H1 (cell line): ENCODE data around the gene STAG1. TPM values are rescaled to one million over a fixed set of nuclear protein-coding genes. Genes with fewer than 3 reads are reported as not detected.

Experiments used
- CTCF ChIA-PET: fragments of 300-600 bp; sonication (Branson Sonifier 250); formaldehyde crosslinking; loops from one replicate; lab custom pipeline; 2021; ENCODE audit not compliant: partially characterized antibody; lab: Charles Lee
- POLR2A ChIA-PET: fragments of 300-600 bp; sonication (Branson Sonifier 250); formaldehyde crosslinking; loops from one replicate; lab custom pipeline; 2021; ENCODE audit warnings: inconsistent platforms; ENCODE audit not compliant: partially characterized antibody; lab: Charles Lee
- DNase-seq, 2 experiments: peaks; one replicate each; pipeline versions ENCODE4 v3.0.0 to v3.0.0-alpha.2; 2010 to 2022; ENCODE audit warnings: low spot score in 2 of 2, low read depth in 1 of 2, mixed read lengths in 1 of 2
- FAIRE-seq: peaks from 2 replicates; lab custom pipeline; 2011; peaks lifted over from hg19 to GRCh38; lab: Jason Lieb, UNC
- H2AFZ ChIP-seq: 2 replicates; pipeline ENCODE4 v1.8.1; 2012; ENCODE audit warnings: low read length, inconsistent platforms
- H2AK5ac ChIP-seq: 2 replicates; pipeline ENCODE4 v1.6.1; 2013; ENCODE audit warnings: low read depth, low read length
- H2BK120ac ChIP-seq: replicated peaks from 2 replicates; pipeline ENCODE3; 2013; ENCODE audit warnings: low read depth, low read length, inconsistent platforms
- H2BK12ac ChIP-seq: 2 replicates; pipeline ENCODE4 v1.6.1; 2013; ENCODE audit warnings: low read depth, low read length
- H2BK15ac ChIP-seq: 2 replicates; pipeline ENCODE4 v1.6.1; 2013; ENCODE audit warnings: low read length
- H2BK20ac ChIP-seq: 2 replicates; pipeline ENCODE4 v1.6.1; 2013; ENCODE audit warnings: low read length
- H2BK5ac ChIP-seq: 2 replicates; pipeline ENCODE4 v1.6.1; 2013; ENCODE audit warnings: low read depth, low read length
- H3K14ac ChIP-seq: 2 replicates; pipeline ENCODE4 v1.6.1; 2013; ENCODE audit warnings: inconsistent platforms; ENCODE audit not compliant: insufficient read length
- H3K18ac ChIP-seq: 2 replicates; pipeline ENCODE4 v1.6.1; 2013; ENCODE audit warnings: low read length; ENCODE audit errors: extremely low read depth
- H3K23ac ChIP-seq: 2 replicates; pipeline ENCODE4 v1.6.1; 2013; ENCODE audit warnings: inconsistent platforms; ENCODE audit not compliant: insufficient read length
- H3K23me2 ChIP-seq: 2 replicates; pipeline ENCODE4 v1.6.1; 2013; ENCODE audit warnings: low read depth, low read length
- H3K27ac ChIP-seq: 2 replicates; pipeline ENCODE4 v1.6.1; 2011; ENCODE audit warnings: low read depth, low read length, inconsistent platforms
- H3K27me3 ChIP-seq, 4 experiments: replicated peaks in 1 of 4; 1 replicate in 1 of 4; 2 replicates in 3 of 4; pipeline versions ENCODE4 v1.6.1 to v1.8.1; 2011 to 2013; ENCODE audit warnings: low read length in 3 of 4, mild to moderate bottlenecking in 3 of 4, inconsistent platforms in 2 of 4, mixed read lengths in 2 of 4, moderate library complexity in 1 of 4; ENCODE audit not compliant: control insufficient read depth in 3 of 4, insufficient read depth in 3 of 4; ENCODE audit errors: extremely low read depth in 1 of 4
- H3K36me3 ChIP-seq, 4 experiments: 2 replicates each; pipeline versions ENCODE4 v1.6.1 to v1.8.1; 2011 to 2013; ENCODE audit warnings: mild to moderate bottlenecking in 4 of 4, low read length in 3 of 4, moderate library complexity in 2 of 4, control low read depth in 1 of 4, inconsistent platforms in 1 of 4; ENCODE audit not compliant: insufficient read depth in 4 of 4, control insufficient read depth in 2 of 4
- H3K4ac ChIP-seq: replicated peaks from 2 replicates; pipeline ENCODE3; 2013; ENCODE audit warnings: low read length, low read depth, mixed read lengths, inconsistent platforms; ENCODE audit not compliant: insufficient read length
- H3K4me1 ChIP-seq, 4 experiments: replicated peaks in 1 of 4; 1 replicate in 1 of 4; 2 replicates in 3 of 4; pipeline versions ENCODE4 v1.6.1 to v1.8.1; 2011 to 2013; ENCODE audit warnings: low read length in 3 of 4, inconsistent platforms in 2 of 4, mixed read lengths in 1 of 4; ENCODE audit not compliant: insufficient read depth in 4 of 4, control insufficient read depth in 3 of 4
- H3K4me2 ChIP-seq, 2 experiments: 2 replicates each; pipeline versions ENCODE4 v1.6.1 to v1.8.1; 2011 to 2013; ENCODE audit warnings: low read depth in 2 of 2, low read length in 2 of 2, control low read depth in 1 of 2, inconsistent platforms in 1 of 2, mild to moderate bottlenecking in 1 of 2; ENCODE audit not compliant: insufficient read depth in 1 of 2
- H3K4me3 ChIP-seq, 4 experiments: fragments of 200-600, 300-600 bp in 1 of 4; sonication (generic), shearing (Covaris generic), sonication (Bioruptor Twin) in 1 of 4; 2 replicates each; pipeline versions ENCODE4 v1.5.1 to v1.8.1; 2011 to 2016; ENCODE audit warnings: low read length in 4 of 4, low read depth in 3 of 4, control low read depth in 2 of 4, inconsistent platforms in 2 of 4, mild to moderate bottlenecking in 2 of 4, mixed read lengths in 1 of 4, moderate library complexity in 1 of 4; ENCODE audit not compliant: insufficient read depth in 2 of 4; ENCODE audit errors: extremely low read depth in 1 of 4
- H3K56ac ChIP-seq: replicated peaks from 2 replicates; pipeline ENCODE3; 2013; ENCODE audit warnings: low read depth, mild to moderate bottlenecking, mixed read lengths, low read length, inconsistent platforms; ENCODE audit not compliant: insufficient read length
- H3K79me1 ChIP-seq: 2 replicates; pipeline ENCODE4 v1.6.1; 2013; ENCODE audit warnings: low read depth, low read length, control low read depth
- H3K79me2 ChIP-seq, 2 experiments: 2 replicates each; pipeline versions ENCODE4 v1.6.1 to v1.8.1; 2012 to 2013; ENCODE audit warnings: low read length in 2 of 2, mild to moderate bottlenecking in 2 of 2, inconsistent platforms in 1 of 2; ENCODE audit not compliant: insufficient read depth in 2 of 2, control insufficient read depth in 1 of 2
- H3K9ac ChIP-seq, 4 experiments: replicated peaks in 1 of 4; 1 replicate in 1 of 4; 2 replicates in 3 of 4; pipeline versions ENCODE4 v1.6.1 to v1.8.1; 2011 to 2013; ENCODE audit warnings: low read depth in 3 of 4, low read length in 3 of 4, control low read depth in 2 of 4, mild to moderate bottlenecking in 2 of 4, moderate library complexity in 2 of 4, inconsistent platforms in 1 of 4; ENCODE audit errors: extremely low read depth in 1 of 4
- H3K9me3 ChIP-seq, 2 experiments: 2 replicates each; pipeline versions ENCODE4 v1.6.1 to v1.8.1; 2012 to 2013; ENCODE audit warnings: mild to moderate bottlenecking in 2 of 2, moderate library complexity in 2 of 2, control low read depth in 1 of 2, inconsistent platforms in 1 of 2, low read depth in 1 of 2, low read length in 1 of 2, mixed read lengths in 1 of 2; ENCODE audit not compliant: insufficient read depth in 2 of 2
- H4K20me1 ChIP-seq, 2 experiments: replicated peaks in 1 of 2; 2 replicates each; pipeline versions ENCODE3 to v1.8.1; 2011 to 2013; ENCODE audit warnings: inconsistent platforms in 2 of 2, low read length in 2 of 2, mild to moderate bottlenecking in 1 of 2; ENCODE audit not compliant: insufficient read depth in 2 of 2, control insufficient read depth in 1 of 2
- H4K5ac ChIP-seq: 2 replicates; pipeline ENCODE4 v1.6.1; 2013; ENCODE audit warnings: low read length, low read depth, mixed read lengths, inconsistent platforms; ENCODE audit not compliant: insufficient read length
- H4K8ac ChIP-seq: 2 replicates; pipeline ENCODE4 v1.8.0; 2013; ENCODE audit warnings: mild to moderate bottlenecking, moderate library complexity, low read length, inconsistent platforms; ENCODE audit not compliant: insufficient read depth; ENCODE audit errors: extremely low read depth
- H4K91ac ChIP-seq: replicated peaks from 2 replicates; pipeline ENCODE3; 2013; ENCODE audit warnings: low read length, mixed read lengths, inconsistent platforms; ENCODE audit not compliant: insufficient read length
- EZH2 ChIP-seq: fragments of 200-600 bp; sonication (generic); IDR thresholded peaks from 2 replicates; pipeline ENCODE4 v1.7.1; 2012; ENCODE audit warnings: low read depth, mild to moderate bottlenecking, moderate library complexity, low read length, inconsistent platforms; ENCODE audit not compliant: severe bottlenecking
- FOSL1 ChIP-seq: IDR thresholded peaks from 2 replicates; pipeline ENCODE4 v1.6.1; 2011; ENCODE audit warnings: mild to moderate bottlenecking, low read depth, low read length, moderate library complexity; ENCODE audit not compliant: insufficient read depth
- GABPA ChIP-seq: IDR thresholded peaks from 2 replicates; pipeline ENCODE4 v1.6.1; 2011; ENCODE audit warnings: mild to moderate bottlenecking, low read length, moderate library complexity, borderline replicate concordance; ENCODE audit not compliant: insufficient read depth
- POU5F1 ChIP-seq: IDR thresholded peaks from 2 replicates; pipeline ENCODE4 v1.6.1; 2011; ENCODE audit warnings: low read depth, mild to moderate bottlenecking, low read length, moderate library complexity
- SIX5 ChIP-seq: IDR thresholded peaks from 2 replicates; pipeline ENCODE4 v1.6.1; 2011; ENCODE audit warnings: mild to moderate bottlenecking, low read depth, low read length
- TCF12 ChIP-seq: IDR thresholded peaks from 2 replicates; pipeline ENCODE4 v1.6.1; 2011; ENCODE audit warnings: low read depth, mild to moderate bottlenecking, low read length
- WGBS, 2 experiments: shearing (Covaris generic) in 1 of 2; methylation state at CpG; one replicate each; pipeline versions ENCODE4 v1.1.6 to v1.1.7; 2013 to 2015; ENCODE audit warnings: low lambda C conversion rate in 2 of 2, mixed read lengths in 2 of 2, inconsistent platforms in 1 of 2, low coverage in 1 of 2, missing lambda C conversion rate in 1 of 2; ENCODE audit not compliant: insufficient replicate concordance in 2 of 2, insufficient coverage in 1 of 2, insufficient read length in 1 of 2; ENCODE audit errors: extremely low coverage in 1 of 2, missing lambda C conversion rate in 1 of 2; 5-methylcytosine and 5-hydroxymethylcytosine counted together
- polyA plus RNA-seq, 7 experiments: library from polyadenylated mRNA; depleted of rRNA in 3 of 7; stranded (reverse) in 5 of 7; unstranded in 2 of 7; fragments of >200 nt in 5 of 7; fragments of 200-250 nt in 2 of 7; gene quantifications; 1 replicate in 5 of 7; 2 replicates in 1 of 7; 4 replicates in 1 of 7; pipeline versions ENCODE4 v1.2.1 to v1.2.3, GENCODE V29; 2011 to 2013; ENCODE audit warnings: missing spikeins in 2 of 7, mixed read lengths in 2 of 7
- total RNA-seq: library from RNA; stranded (reverse); fragmentation: NEBNext Ultra II Directional; extraction: Animal tissue kit (Norgen Biotek cat#: 25700); gene quantifications from 2 replicates; pipeline ENCODE4 v1.2.1, GENCODE V29; 2021

Gene STAG1
- total and polyA plus RNA-seq, 2 of the 8 experiments (the other 6 are each of a cell fraction or from before 2014, with no cell fraction given), result 4.6 to 23.4 TPM

DNA sequence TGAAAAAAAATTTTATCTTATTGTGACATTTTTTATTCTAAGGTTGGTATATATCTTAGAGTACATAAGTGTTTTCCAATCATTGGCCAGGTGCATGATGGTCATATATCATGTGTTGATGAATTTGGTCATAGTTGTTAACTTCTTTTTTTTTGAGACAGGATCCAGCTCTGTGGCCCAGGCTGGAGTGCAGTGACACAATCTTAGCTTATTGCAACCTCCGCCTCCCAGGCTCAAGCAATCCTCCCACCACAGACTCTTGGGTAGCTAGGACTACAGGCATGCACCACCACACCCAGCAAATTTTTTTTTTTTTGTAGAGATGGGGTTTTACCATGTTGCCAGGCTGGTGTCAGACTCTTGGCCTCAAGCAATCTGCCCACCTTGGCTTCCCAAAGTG, 458.0 kb downstream of the STAG1 start:
- CTCF ChIA-PET, result interaction anchor here (0.6 to 1.9 kb wide), 2 partner anchors 9 to 12 kb away, joined by 3 to 4 read pairs; no protein-coding TSS in a partner anchor

More for the DNA sequence above, 458.0 kb downstream of the STAG1 start:
- H4K20me1 ChIP-seq, result no peaks in the 10 kb centered on the region
- H2BK20ac ChIP-seq, result no peak overlapping the region
- no peak overlapping the region for H4K5ac ChIP-seq
- no peak overlapping the region for H2BK5ac ChIP-seq
- no peaks in the 10 kb centered on the region for H3K79me1 ChIP-seq
- H3K4me1 ChIP-seq, result peaks cover 0 to 9% (median 6%) of the 10 kb centered on the region in 4 experiments; a peak in 5 of 7 replicates
- H3K9ac ChIP-seq, result no peak overlapping the region
- H2BK15ac ChIP-seq, result no peak overlapping the region
- no peak overlapping the region for H2BK12ac ChIP-seq
- no peak overlapping the region for H3K14ac ChIP-seq
- H4K8ac ChIP-seq, result no peak overlapping the region
- H3K4me2 ChIP-seq, result no peak overlapping the region
- no peak overlapping the region for H2BK120ac ChIP-seq
- no peaks in the 10 kb centered on the region for H3K23me2 ChIP-seq
- WGBS, 2 experiments, result 95% methylated on average over 1 of the region's 1 CpG; no CpG with 5 or more reads in 1 of the 2 experiments
- no peak overlapping the region for H3K4me3 ChIP-seq
- H3K36me3 ChIP-seq, result peaks cover 0 to 11% (median 6%) of the 10 kb centered on the region in 4 experiments; a peak in 5 of 8 replicates
- POLR2A ChIA-PET, result interaction anchor here (0.6 to 0.7 kb wide), 2 partner anchors 12 to 321 kb away, joined by 3 to 4 read pairs; no protein-coding TSS in a partner anchor
- no peak overlapping the region for H3K56ac ChIP-seq
- no peak overlapping the region for H2AK5ac ChIP-seq
- H3K27me3 ChIP-seq, result no peaks in the 10 kb centered on the region
- no peak for FAIRE-seq
- no peak for DNase-seq
- no peak overlapping the region for H3K27ac ChIP-seq
- TF ChIP-seq POU5F1, result no peak
- no peak for TF ChIP-seq FOSL1
- no peak for TF ChIP-seq TCF12
- no peak for TF ChIP-seq SIX5
- no peak for TF ChIP-seq EZH2
- no peak for TF ChIP-seq GABPA
- no peaks in the 10 kb centered on the region for H3K9me3 ChIP-seq
- no peaks in the 10 kb centered on the region; a peak in 1 of 4 replicates for H3K79me2 ChIP-seq
- H4K91ac ChIP-seq, result no peak overlapping the region
- no peak overlapping the region for H3K4ac ChIP-seq
- H3K23ac ChIP-seq, result no peak overlapping the region
- no peak overlapping the region for H3K18ac ChIP-seq
- no peak overlapping the region for H2AFZ ChIP-seq
